GM18499 (cell line): ENCODE measurements around the gene NTRK3.
"Not testable (repeated sequence)": the region's sequence is repeated elsewhere in the genome, so short reads cannot be mapped to it uniquely, and the experiment has no call there.

Source experiments
- ATAC-seq: cut with Tn5 transposase; IDR thresholded peaks from one replicate; pipeline ENCODE4 v1.9.1; 2021; ENCODE audit warnings: moderate number of reproducible peaks; ENCODE audit not compliant: insufficient read depth, unreplicated experiment

NTRK3 gene

DNA sequence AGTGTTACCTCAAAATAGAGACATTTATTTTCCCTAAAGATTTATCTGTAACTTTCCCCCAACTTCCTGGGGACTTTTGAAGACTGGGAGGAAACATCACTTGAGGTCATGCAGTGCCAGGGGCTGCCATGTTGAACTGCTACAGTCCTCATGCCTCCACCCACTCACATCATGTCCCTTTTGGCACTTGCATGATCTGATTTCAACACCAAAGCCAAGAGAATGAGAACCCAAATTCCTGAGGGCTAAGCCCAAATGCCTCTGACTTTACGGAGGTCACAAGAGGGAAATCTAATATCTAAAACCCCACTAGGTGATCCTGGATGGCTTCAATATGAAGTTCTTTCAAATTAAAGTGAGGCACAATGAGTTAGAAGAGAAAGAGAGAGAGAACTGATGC is 213.1 kb downstream of the NTRK3 start:
- ATAC-seq: no peak

- no peak for ATAC-seq
Measured at GRCh38 chr15:88042047-88042446, 214.5 kb downstream of the NTRK3 start.

- ATAC-seq: no peak
Measured at GRCh38 chr15:88040516-88040915, 216.0 kb downstream of the NTRK3 start.

- ATAC-seq: no peak
Measured at GRCh38 chr15:88038261-88038660, 218.3 kb downstream of the NTRK3 start.

DNA sequence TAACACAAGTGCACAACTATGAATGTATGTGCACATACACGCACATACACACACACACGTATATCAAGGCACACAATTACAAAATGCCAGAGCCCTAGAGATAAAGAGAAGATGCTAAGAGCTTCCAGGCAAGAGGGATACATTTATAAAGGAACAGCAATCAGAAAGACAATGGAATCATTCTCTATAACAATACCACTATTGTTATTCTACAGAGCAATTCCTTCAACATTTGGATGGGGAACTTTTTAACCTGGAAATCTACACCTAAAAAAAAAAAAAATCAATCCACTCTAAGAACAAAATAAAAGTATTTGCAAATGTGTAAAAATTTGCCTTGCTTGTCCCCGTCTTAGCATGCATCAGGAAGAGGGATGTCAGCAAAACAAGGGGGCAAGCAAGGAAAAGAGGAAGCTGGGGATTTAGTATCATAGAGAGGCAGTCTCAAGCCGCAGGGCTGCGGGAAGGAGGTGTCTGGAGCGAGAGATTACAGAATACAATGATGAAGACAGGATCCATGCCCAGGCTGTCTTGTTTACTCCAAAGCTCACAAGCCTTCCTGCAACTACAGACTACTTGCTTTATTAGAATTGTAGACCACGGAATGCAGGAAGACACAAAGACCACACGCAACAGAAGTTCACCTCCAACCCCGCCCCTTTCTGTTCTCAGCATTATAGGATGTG is 220.2 kb downstream of the NTRK3 start:
- ATAC-seq: no peak

GRCh38 chr15:88035381-88035780 is 221.2 kb downstream of the NTRK3 start:
- no peak for ATAC-seq

DNA sequence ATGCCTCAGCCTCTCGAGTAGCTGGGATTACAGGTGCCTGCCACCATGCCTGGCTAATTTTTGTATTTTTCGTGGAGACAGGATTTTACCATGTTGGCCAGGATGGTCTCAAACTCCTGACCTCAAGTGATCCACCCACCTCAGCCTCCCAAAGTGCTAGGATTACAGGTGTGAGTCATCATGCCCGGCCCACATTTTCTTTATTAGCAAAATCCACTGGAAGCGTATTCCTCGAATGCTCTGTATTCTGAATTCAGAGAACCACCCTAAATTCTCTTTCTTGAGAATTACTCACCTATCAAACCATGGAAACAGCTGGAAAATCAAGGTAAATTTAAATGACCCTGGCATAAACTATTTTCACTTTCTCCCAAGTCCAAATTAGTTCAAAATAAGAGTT is 223.1 kb downstream of the NTRK3 start:
- not testable (repeated sequence) for ATAC-seq

DNA sequence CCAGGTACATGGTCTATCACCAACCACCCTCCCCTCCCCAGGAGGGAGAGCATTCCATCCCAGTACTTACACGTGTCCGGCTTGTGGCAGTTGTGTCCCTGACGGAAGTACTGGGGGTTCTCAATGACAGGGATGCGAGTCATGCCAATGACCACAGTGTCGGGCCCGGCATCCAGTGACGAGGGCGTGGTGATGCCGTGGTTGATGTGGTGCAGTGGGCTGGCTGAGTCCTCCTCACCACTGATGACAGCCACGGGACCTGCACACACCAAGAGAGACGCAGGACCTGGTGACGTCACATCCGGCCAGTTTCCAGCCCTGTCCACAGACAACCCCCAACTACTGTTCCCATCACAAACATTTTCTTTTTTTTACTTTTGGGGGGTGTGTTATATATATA is 223.8 kb downstream of the NTRK3 start:
- ATAC-seq: no peak

GRCh38 chr15:88031461-88031860 is 225.1 kb downstream of the NTRK3 start:
- ATAC-seq: no peak

GRCh38 chr15:88029696-88030095 is 226.8 kb downstream of the NTRK3 start:
- ATAC-seq: no peak

- no peak for ATAC-seq
Measured at GRCh38 chr15:88028024-88028423, 228.5 kb downstream of the NTRK3 start.

- no peak for ATAC-seq
Measured at GRCh38 chr15:88023914-88024313, 232.6 kb downstream of the NTRK3 start.

- no peak for ATAC-seq
Measured at GRCh38 chr15:88022716-88023115, 233.8 kb downstream of the NTRK3 start.

DNA sequence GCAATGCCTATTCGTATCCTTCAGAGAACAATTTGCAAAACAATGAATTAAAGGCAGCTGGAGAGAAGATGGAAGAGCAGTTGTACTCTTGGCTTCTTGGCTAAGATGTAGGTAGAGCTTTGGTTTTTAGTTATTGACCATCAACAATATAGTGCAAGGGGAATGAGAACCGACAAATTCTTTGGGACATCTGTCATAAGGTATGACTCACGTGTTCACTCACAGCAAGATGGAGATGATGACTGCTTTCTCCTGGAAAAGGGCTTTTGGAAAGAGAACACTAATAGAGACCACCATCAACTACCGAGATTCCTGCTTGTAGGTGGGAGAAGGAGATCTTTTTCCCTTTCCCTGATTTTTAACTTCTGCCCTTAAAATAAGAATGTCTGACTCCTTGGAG is 234.9 kb downstream of the NTRK3 start:
- ATAC-seq: no peak

DNA sequence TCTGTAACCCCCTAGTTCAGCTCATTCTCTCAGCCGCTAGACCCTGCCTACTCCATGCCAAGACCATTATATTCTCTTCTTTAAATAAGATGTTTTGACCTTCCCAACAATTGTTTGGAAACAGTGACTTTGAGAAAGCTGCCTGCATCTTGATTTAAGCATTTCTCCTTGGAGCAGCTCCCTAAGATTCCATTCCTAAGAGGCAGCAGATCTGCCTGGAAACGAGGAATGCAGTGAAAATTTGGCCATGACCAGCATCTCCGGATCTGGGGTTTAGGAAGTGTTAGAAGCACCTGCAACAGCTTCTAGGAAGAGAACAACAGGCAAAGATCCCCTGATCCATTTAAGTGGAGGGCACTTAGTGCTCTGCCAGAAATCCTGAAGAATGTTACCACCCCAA is 235.7 kb downstream of the NTRK3 start:
- no peak for ATAC-seq

- ATAC-seq: no peak
Measured at GRCh38 chr15:88019656-88020055, 236.9 kb downstream of the NTRK3 start.

- no peak for ATAC-seq
Measured at GRCh38 chr15:88018869-88019641, 237.5 kb downstream of the NTRK3 start.

- no peak for ATAC-seq
Measured at GRCh38 chr15:88017753-88018152, 238.8 kb downstream of the NTRK3 start.

DNA sequence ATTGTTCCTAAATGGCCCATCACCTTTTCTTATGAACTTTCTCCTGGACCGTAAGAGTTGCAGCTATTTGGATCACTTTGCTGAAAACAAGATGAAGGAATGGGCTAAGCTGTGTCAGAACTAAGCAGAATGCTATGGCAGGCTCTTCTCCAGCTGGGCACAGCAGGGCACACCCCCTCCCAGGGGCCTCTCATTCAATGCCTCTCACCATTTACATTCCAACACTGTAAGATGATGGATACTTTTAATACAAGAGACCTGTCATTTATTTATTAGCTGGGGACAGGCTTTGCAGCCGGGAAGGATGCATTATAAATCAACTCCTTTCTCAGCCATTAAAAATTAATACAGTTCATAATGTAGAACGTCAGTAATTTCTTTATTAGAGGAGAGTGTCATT is 240.1 kb downstream of the NTRK3 start:
- ATAC-seq: no peak

- ATAC-seq: no peak
Measured at GRCh38 chr15:88015228-88015860, 241.2 kb downstream of the NTRK3 start.

DNA sequence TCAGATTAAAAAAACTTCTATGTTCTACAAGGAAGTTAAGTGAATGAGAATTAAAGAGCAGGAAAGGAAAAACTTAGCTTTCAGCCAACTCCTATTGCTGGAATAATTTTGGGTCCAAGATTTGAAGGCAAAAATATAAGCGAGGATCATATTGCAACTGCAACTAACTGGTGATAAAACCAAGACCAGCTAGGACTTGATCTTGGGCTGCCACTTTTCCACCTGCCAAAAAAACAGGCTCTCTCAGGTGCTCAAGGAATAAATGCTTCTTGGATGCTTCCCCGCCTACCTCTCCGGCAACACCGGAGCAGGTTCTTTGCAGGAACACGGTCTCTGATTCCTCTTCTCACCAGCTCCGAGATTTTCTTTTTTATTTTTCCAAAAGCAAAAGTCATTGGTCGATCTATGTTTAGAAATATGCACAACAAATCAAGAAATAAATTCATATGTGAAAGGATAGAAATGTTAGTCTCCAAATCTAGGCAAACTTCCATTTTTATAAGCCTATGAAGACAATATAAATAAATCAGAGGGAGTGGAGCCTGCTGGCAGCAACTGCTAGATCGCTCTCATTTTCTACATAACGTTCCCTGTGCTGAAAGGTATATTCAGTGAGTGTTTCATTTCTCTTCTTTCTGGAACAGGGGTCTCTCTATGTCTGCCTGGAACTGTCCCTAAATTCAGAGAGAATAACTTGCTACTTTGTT is 241.9 kb downstream of the NTRK3 start:
- ATAC-seq: no peak
